Measurements from ENCODE around the gene PARD3B.

DNA sequence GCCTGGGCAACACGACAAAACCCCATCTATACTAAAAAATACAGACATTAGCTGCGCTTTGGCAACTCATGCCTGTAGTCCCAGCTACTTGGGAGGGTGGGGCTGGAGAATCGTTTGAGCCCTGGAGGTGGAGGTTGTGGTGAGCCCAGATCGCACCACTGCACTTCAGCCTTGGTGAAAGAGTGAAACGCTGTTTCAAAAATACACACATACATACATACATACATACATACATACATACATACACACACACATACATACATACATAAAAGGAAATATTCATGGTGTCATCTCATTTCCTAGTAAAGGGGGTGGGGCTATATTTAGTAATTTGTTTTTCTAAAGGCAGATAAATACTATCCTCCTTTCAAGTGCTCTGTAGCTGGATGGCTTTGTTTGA lies 205.1 kb downstream of the PARD3B start:
- TF ChIP-seq CTCF (IDR thresholded peaks at IDR 0.05 in 2 of 3, conservative IDR thresholded peaks at IDR 0.05 in 1 of 3; ENCODE audit: borderline replicate concordance in 1 of 3, insufficient read depth in 1 of 3, low read depth in 2 of 3, low read length in 2 of 3) (no peak), POLR2A (IDR thresholded peaks at IDR 0.05; ENCODE audit: borderline replicate concordance, extremely low read depth, insufficient read depth, insufficient read length) (no peak), EZH2 (IDR thresholded peaks at IDR 0.05) (no peak), POLR2AphosphoS5 (IDR thresholded peaks at IDR 0.05; ENCODE audit: low read depth, low read length) (no peak), EGR1 (IDR thresholded peaks at IDR 0.05; ENCODE audit: low read depth) (no peak)
- TF ChIP-seq, protein P1, sequence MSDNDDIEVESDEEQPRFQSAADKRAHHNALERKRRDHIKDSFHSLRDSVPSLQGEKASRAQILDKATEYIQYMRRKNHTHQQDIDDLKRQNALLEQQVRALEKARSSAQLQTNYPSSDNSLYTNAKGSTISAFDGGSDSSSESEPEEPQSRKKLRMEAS (IDR thresholded peaks at IDR 0.05): no peak
